Thyroid gland (tissue), 4 donors: Measurements from ENCODE around the gene NDUFB3. TPM values are rescaled to one million over a fixed set of nuclear protein-coding genes. Genes with fewer than 3 reads are reported as not detected.

Source experiments
- DNase-seq, 2 donors: peaks; one replicate each; pipeline ENCODE4 v3.0.0-alpha.2; 2019
- H3K27ac ChIP-seq, 3 donors: fragments of 200-600 bp; sonication (generic); 1 replicate in 2 of 3; 2 replicates in 1 of 3; pipeline ENCODE4 v1.5.1; 2016 to 2019; ENCODE audit warnings: mild to moderate bottlenecking in 1 of 3, moderate library complexity in 1 of 3
- H3K27me3 ChIP-seq: fragments of 200-600 bp; sonication (generic); one replicate; pipeline ENCODE4 v1.5.1; 2019
- H3K36me3 ChIP-seq, 2 donors: fragments of 200-600 bp; sonication (generic); one replicate each; pipeline ENCODE4 v1.5.1; 2016 to 2019
- H3K4me1 ChIP-seq, 2 donors: fragments of 200-600 bp; sonication (generic); one replicate each; pipeline ENCODE4 v1.5.1; 2017 to 2019
- H3K4me3 ChIP-seq, 3 donors: fragments of 200-600 bp; sonication (generic); replicated peaks in 1 of 3; 1 replicate in 2 of 3; 2 replicates in 1 of 3; pipeline ENCODE4 v1.5.1; 2016; ENCODE audit warnings: mild to moderate bottlenecking in 1 of 3
- H3K9me3 ChIP-seq: fragments of 200-600 bp; sonication (generic); one replicate; pipeline ENCODE4 v1.5.1; 2017
- POLR2A ChIP-seq, 2 donors: fragments of 450-650 bp; IDR thresholded peaks; one replicate each; pipeline ENCODE4 v1.6.1; 2017; ENCODE audit warnings: antibody characterized with exemption in 2 of 2, mild to moderate bottlenecking in 2 of 2, moderate library complexity in 1 of 2
- WGBS, 2 donors: methylation state at CpG; one replicate each; pipeline ENCODE4 v1.1.5; 2017; 5-methylcytosine and 5-hydroxymethylcytosine counted together
- intact Hi-C: fragments of 100-400 bp; cut with DNase I; formaldehyde crosslinking; loops from one replicate; pipeline ENCODE4 v1.15.1; 2023
- small RNA-seq: library from RNA; depleted of rRNA; stranded (forward); fragments of <200 nt; gene quantifications from one replicate; pipeline ENCODE3, GENCODE V24; 2016
- total RNA-seq, 4 donors: library from RNA; depleted of rRNA; stranded (reverse); fragments of >200 nt; gene quantifications; one replicate each; pipeline ENCODE4 v1.2.3, GENCODE V29; 2016
- TF ChIP-seq, protein P1 (sequence below), 6 experiments: fragments of 200-600 bp in 3 of 6; fragments of 450-650 bp in 3 of 6; sonication (generic) in 3 of 6; IDR thresholded peaks; one replicate each; pipeline ENCODE4 v1.5.1; 2016 to 2019; ENCODE audit warnings: antibody characterized with exemption in 6 of 6, mild to moderate bottlenecking in 2 of 6, inconsistent platforms in 1 of 6, moderate library complexity in 1 of 6

Gene NDUFB3
- total RNA-seq, 4 donors from 2014 or later = 42.4 to 95.2 (median 86.5) TPM

- H3K27ac ChIP-seq = peak overlapping the region; percentile 99 to 100 (median 99)
- WGBS, 2 donors = 41 to 42% methylated on average over 4 of the region's 4 CpGs
- no peaks in the 10 kb centered on the region for H3K9me3 ChIP-seq
- peaks cover 3 to 11% of the 10 kb centered on the region in 2 donors for H3K36me3 ChIP-seq
- peaks cover 83 to 96% of the 10 kb centered on the region in 2 donors for H3K4me1 ChIP-seq
- intact Hi-C loops = no loop called here
- H3K4me3 ChIP-seq = no peak overlapping the region
- no peak for TF ChIP-seq POLR2A (IDR thresholded peaks at IDR 0.05)
- TF ChIP-seq, protein P1, sequence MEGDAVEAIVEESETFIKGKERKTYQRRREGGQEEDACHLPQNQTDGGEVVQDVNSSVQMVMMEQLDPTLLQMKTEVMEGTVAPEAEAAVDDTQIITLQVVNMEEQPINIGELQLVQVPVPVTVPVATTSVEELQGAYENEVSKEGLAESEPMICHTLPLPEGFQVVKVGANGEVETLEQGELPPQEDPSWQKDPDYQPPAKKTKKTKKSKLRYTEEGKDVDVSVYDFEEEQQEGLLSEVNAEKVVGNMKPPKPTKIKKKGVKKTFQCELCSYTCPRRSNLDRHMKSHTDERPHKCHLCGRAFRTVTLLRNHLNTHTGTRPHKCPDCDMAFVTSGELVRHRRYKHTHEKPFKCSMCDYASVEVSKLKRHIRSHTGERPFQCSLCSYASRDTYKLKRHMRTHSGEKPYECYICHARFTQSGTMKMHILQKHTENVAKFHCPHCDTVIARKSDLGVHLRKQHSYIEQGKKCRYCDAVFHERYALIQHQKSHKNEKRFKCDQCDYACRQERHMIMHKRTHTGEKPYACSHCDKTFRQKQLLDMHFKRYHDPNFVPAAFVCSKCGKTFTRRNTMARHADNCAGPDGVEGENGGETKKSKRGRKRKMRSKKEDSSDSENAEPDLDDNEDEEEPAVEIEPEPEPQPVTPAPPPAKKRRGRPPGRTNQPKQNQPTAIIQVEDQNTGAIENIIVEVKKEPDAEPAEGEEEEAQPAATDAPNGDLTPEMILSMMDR (IDR thresholded peaks at IDR 0.05) = no peak
- DNase-seq = peak in 1 of 2 donors; percentile 31
- no peaks in the 10 kb centered on the region for H3K27me3 ChIP-seq
Observed at GRCh38 chr2:201128933-201129505, 57.2 kb downstream of the NDUFB3 start.

DNA sequence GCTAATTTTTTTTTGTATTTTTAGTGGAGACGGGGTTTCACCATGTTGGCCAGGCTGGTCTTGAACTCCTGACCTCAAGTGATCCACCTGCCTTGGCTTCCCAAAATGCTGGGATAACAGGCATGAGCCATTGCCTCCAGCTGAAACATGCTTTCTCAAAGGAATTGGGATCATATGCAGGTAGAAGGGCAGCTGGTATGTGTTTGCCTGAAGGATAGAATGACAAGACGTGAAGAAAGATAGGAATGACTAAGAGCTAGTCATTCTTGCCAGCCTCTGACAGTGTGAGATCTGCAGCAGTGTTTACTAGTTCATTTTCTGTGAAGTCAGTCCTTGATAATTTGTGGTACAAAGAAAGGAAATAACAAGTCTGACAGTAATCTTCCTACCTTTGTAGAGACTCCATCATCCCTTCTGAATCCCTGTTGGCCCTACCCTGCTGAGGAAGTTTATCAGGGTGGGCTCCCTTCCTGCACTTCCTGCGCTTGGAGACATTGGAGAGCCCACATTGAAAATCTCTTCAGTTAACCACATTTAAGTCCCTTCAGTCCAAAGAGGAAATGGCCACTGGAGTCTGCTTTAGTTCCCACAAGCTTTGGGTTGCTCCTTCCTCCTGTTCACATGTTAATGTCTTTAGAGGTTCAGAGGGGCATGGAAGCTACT is 58.9 kb downstream of the NDUFB3 start:
- Histone ChIP-seq H3K9me3 (no peaks in the 10 kb centered on the region), H3K4me3 (no peak overlapping the region), H3K27me3 (no peaks in the 10 kb centered on the region), H3K4me1 (peaks cover 86 to 94% of the 10 kb centered on the region in 2 donors), H3K27ac (peak overlapping the region; percentile 57 to 100 (median 99)), H3K36me3 (peaks cover 3 to 15% of the 10 kb centered on the region in 2 donors)
- no peak for TF ChIP-seq POLR2A (IDR thresholded peaks at IDR 0.05)
- TF ChIP-seq, protein P1 (IDR thresholded peaks at IDR 0.05) = no peak
- no peak for DNase-seq
- WGBS, 2 donors = 63 to 74% methylated on average over 3 of the region's 3 CpGs
- intact Hi-C loops = no loop called here

DNA sequence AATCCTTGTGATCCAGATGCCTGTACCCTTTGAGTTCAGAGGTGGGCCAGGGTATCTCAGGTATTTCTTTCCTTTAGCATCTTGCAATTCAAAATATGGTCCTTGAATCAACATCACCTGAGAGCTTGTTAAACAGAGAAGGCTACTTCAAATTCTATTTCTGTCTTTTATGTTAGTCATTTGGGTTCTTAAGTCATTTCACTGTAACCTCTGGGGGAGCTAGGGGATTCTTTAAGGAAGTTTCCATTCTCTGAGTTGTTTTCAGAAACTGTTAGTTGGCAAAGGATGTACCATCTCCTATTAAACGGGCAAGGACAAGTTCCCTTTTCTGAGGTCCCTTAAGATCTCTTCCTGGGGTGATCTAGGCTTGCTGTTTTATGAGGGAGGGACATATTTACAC is 60.7 kb downstream of the NDUFB3 start:
- Histone ChIP-seq H3K4me3 (no peak overlapping the region), H3K27me3 (no peaks in the 10 kb centered on the region), H3K27ac (peak overlapping the region; percentile 57 to 100 (median 99)), H3K9me3 (no peaks in the 10 kb centered on the region), H3K36me3 (peaks cover 18 to 33% of the 10 kb centered on the region in 2 donors), H3K4me1 (peaks cover 69 to 84% of the 10 kb centered on the region in 2 donors)
- TF ChIP-seq, protein P1 (IDR thresholded peaks at IDR 0.05) = no peak
- no peak for TF ChIP-seq POLR2A (IDR thresholded peaks at IDR 0.05)
- DNase-seq = no peak
- intact Hi-C loops = no loop called here
- 42 to 46% methylated on average over 1 of the region's 1 CpG for WGBS, 2 donors

Small RNAs within 50 kb of the gene (small RNA-seq; reads per million reads assigned to genes)
- not detected for gene RNU6-1206P

Other genes starting within 250 kb of the NDUFB3 start
- gene CLK1, start 207.3 kb upstream of the NDUFB3 start, total RNA-seq = 100 to 1,000 TPM; 102 to 262 (median 191) TPM
- gene PPIL3, start 182.9 kb upstream of the NDUFB3 start, total RNA-seq = 10 to 100 TPM; 12.2 to 30.3 (median 26.6) TPM
- gene NIF3L1, start 182.6 kb upstream of the NDUFB3 start, total RNA-seq = 10 to 100 TPM; 16.9 to 32.2 (median 27.2) TPM
- 10 to 100 TPM; 25.2 to 40.3 (median 34.0) TPM for gene ORC2, start 108.3 kb upstream of the NDUFB3 start, total RNA-seq
- 10 to 100 TPM; 19.8 to 32.0 (median 26.0) TPM for gene HYCC2, start 330 bp upstream of the NDUFB3 start, total RNA-seq
- gene CFLAR, start 44.2 kb downstream of the NDUFB3 start, total RNA-seq = 100 to 1,000 TPM; 157 to 492 (median 249) TPM
- 10 to 100 TPM; 12.4 to 23.0 (median 20.0) TPM for gene CASP10, start 111.1 kb downstream of the NDUFB3 start, total RNA-seq
- gene CASP8, start 188.5 kb downstream of the NDUFB3 start, total RNA-seq = 10 to 100 TPM in 2 of 4 donors, 1 to 10 TPM in 2; 8.7 to 14.1 (median 9.6) TPM